Measurements from ENCODE around the gene MRPL54.

Gene MRPL54

DNA sequence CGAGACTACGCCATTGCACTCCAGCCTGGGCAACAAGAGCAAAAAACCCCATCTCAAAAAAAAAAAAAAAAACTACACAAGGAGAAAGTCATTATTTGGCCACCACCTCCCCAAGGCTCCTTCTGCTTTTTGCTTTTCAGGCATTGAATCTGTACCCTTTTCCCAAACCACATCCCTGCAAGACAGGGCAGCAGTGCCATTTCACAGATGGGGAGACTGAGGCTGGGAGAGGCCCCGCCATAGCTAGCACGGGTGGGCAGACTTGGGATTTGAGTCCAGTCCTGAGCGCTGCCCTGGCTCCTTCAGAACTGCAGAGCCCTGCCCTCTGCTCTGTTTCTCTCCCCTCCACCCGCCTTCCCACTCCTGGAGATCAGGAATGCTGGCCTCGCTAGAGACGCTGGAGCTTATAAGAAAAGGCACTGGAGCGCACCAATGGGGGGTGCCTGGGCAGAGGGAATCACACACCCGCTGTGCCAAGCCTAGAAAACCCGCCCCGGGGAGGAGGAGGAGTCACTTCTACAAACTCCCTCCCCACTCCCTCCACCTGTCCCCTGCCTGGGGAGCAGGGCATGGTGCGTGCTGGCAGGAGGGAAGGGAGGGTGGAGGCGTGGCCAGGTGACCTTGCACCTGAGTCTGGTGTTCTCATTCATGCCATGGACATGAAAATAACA is 36.7 kb upstream of the MRPL54 start:
- Histone ChIP-seq H3K27me3 (ENCODE audit: control insufficient read depth, insufficient read depth, low read length) (peaks cover 34% of the 10 kb centered on the region), H3K4me3 (ENCODE audit: low read length) (no peak overlapping the region), H3K9me3 (replicated peaks; ENCODE audit: low read length) (no peaks in the 10 kb centered on the region), H3K9ac (ENCODE audit: low read depth, low read length) (no peak overlapping the region), H3K36me3 (ENCODE audit: insufficient read depth, low read length) (no peaks in the 10 kb centered on the region), H3K4me2 (ENCODE audit: low read length) (no peak overlapping the region), H3K4me1 (ENCODE audit: control insufficient read depth, insufficient read depth, low read length) (peaks cover 8% of the 10 kb centered on the region)

GRCh38 chr19:3730457-3730958 is 32.0 kb upstream of the MRPL54 start:
- H3K9me3 ChIP-seq (replicated peaks; ENCODE audit: low read length), result no peaks in the 10 kb centered on the region
- no peak overlapping the region for H3K9ac ChIP-seq (ENCODE audit: low read depth, low read length)
- no peak overlapping the region for H3K4me3 ChIP-seq (ENCODE audit: low read length)

DNA sequence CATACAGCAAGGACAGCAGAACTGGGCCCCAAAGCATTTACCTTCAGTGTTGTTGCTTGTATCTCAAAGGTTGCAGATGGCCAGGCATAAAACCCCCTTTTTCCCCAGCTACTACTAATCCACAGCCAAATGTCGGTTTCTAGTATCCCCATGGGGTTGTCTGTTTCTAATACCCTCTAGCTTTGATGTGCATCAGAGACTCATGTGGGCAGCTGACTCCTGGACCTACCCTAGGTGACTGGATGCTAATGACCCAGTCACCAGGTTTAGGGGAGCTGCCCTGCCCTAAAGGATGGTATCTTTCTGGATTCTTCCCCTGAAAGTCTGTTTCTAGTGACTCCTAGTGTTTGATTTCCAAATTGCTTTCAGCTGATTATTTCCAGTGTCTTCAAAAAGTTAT is 30.4 kb upstream of the MRPL54 start:
- peaks cover 12% of the 10 kb centered on the region for H3K27me3 ChIP-seq (ENCODE audit: control insufficient read depth, insufficient read depth, low read length)
- H3K36me3 ChIP-seq (ENCODE audit: insufficient read depth, low read length), result no peaks in the 10 kb centered on the region
- H3K4me2 ChIP-seq (ENCODE audit: low read length), result no peak overlapping the region
- H3K9ac ChIP-seq (ENCODE audit: low read depth, low read length), result no peak overlapping the region
- H3K4me3 ChIP-seq (ENCODE audit: low read length), result no peak overlapping the region
- peaks cover 8% of the 10 kb centered on the region for H3K4me1 ChIP-seq (ENCODE audit: control insufficient read depth, insufficient read depth, low read length)
- no peaks in the 10 kb centered on the region for H3K9me3 ChIP-seq (replicated peaks; ENCODE audit: low read length)

More at GRCh38 chr19:3730457-3730958, 32.0 kb upstream of the MRPL54 start:
- H3K4me2 ChIP-seq (ENCODE audit: low read length), result no peak overlapping the region
- peaks cover 8% of the 10 kb centered on the region for H3K4me1 ChIP-seq (ENCODE audit: control insufficient read depth, insufficient read depth, low read length)
- peaks cover 10% of the 10 kb centered on the region for H3K27me3 ChIP-seq (ENCODE audit: control insufficient read depth, insufficient read depth, low read length)
- no peaks in the 10 kb centered on the region for H3K36me3 ChIP-seq (ENCODE audit: insufficient read depth, low read length)

GRCh38 chr19:3733549-3734309 is 28.8 kb upstream of the MRPL54 start:
- Histone ChIP-seq H3K9ac (ENCODE audit: low read depth, low read length) (no peak overlapping the region), H3K4me2 (ENCODE audit: low read length) (no peak overlapping the region), H3K9me3 (replicated peaks; ENCODE audit: low read length) (no peaks in the 10 kb centered on the region), H3K4me3 (ENCODE audit: low read length) (no peak overlapping the region), H3K36me3 (ENCODE audit: insufficient read depth, low read length) (no peaks in the 10 kb centered on the region), H3K27me3 (ENCODE audit: control insufficient read depth, insufficient read depth, low read length) (peaks cover 27% of the 10 kb centered on the region), H3K4me1 (ENCODE audit: control insufficient read depth, insufficient read depth, low read length) (no peaks in the 10 kb centered on the region)

GRCh38 chr19:3734310-3734600 is 28.2 kb upstream of the MRPL54 start:
- Histone ChIP-seq H3K36me3 (ENCODE audit: insufficient read depth, low read length) (no peaks in the 10 kb centered on the region), H3K4me1 (ENCODE audit: control insufficient read depth, insufficient read depth, low read length) (no peaks in the 10 kb centered on the region), H3K9ac (ENCODE audit: low read depth, low read length) (no peak overlapping the region), H3K4me3 (ENCODE audit: low read length) (no peak overlapping the region), H3K9me3 (replicated peaks; ENCODE audit: low read length) (no peaks in the 10 kb centered on the region), H3K27me3 (ENCODE audit: control insufficient read depth, insufficient read depth, low read length) (peaks cover 27% of the 10 kb centered on the region), H3K4me2 (ENCODE audit: low read length) (no peak overlapping the region)

DNA sequence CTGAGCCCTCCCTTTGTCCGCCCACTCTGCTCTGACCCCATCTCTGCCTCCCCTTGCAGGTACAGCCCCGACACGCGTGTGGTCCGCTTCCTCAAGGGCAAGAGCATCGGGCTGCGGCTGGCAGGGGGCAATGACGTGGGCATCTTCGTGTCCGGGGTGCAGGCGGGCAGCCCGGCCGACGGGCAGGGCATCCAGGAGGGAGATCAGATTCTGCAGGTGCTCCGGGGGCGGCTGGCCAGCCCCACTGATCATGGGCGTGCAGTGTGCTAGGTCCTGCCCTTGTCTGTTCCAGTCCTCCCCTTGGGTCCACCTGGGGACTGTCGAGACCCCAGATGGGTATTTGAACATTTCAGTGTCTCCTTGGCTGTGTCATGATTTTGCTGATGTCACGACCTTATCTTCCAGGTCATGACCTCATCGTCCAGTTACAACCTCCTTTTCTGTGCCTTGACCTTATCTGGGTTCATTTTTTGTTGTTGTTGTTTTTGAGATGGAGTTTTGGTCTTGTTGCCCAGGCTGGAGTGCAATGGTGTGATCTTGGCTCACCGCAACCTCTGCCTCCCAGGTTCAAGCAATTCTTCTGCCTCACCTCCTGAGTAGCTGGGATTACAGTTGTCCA is 26.3 kb upstream of the MRPL54 start:
- Histone ChIP-seq H3K27me3 (ENCODE audit: control insufficient read depth, insufficient read depth, low read length) (peaks cover 27% of the 10 kb centered on the region), H3K4me3 (ENCODE audit: low read length) (no peak overlapping the region), H3K9ac (ENCODE audit: low read depth, low read length) (no peak overlapping the region), H3K4me2 (ENCODE audit: low read length) (no peak overlapping the region), H3K4me1 (ENCODE audit: control insufficient read depth, insufficient read depth, low read length) (no peaks in the 10 kb centered on the region), H3K9me3 (replicated peaks; ENCODE audit: low read length) (no peaks in the 10 kb centered on the region), H3K36me3 (ENCODE audit: insufficient read depth, low read length) (no peaks in the 10 kb centered on the region)

- H3K4me1 ChIP-seq (ENCODE audit: control insufficient read depth, insufficient read depth, low read length), result no peaks in the 10 kb centered on the region
- H3K36me3 ChIP-seq (ENCODE audit: insufficient read depth, low read length), result no peaks in the 10 kb centered on the region
- H3K9ac ChIP-seq (ENCODE audit: low read depth, low read length), result no peak overlapping the region
- H3K9me3 ChIP-seq (replicated peaks; ENCODE audit: low read length), result no peaks in the 10 kb centered on the region
- H3K4me2 ChIP-seq (ENCODE audit: low read length), result no peak overlapping the region
- H3K4me3 ChIP-seq (ENCODE audit: low read length), result no peak overlapping the region
- peaks cover 27% of the 10 kb centered on the region for H3K27me3 ChIP-seq (ENCODE audit: control insufficient read depth, insufficient read depth, low read length)
These were observed 24.8 kb upstream of the MRPL54 start for GRCh38 chr19:3737487-3738205.

DNA sequence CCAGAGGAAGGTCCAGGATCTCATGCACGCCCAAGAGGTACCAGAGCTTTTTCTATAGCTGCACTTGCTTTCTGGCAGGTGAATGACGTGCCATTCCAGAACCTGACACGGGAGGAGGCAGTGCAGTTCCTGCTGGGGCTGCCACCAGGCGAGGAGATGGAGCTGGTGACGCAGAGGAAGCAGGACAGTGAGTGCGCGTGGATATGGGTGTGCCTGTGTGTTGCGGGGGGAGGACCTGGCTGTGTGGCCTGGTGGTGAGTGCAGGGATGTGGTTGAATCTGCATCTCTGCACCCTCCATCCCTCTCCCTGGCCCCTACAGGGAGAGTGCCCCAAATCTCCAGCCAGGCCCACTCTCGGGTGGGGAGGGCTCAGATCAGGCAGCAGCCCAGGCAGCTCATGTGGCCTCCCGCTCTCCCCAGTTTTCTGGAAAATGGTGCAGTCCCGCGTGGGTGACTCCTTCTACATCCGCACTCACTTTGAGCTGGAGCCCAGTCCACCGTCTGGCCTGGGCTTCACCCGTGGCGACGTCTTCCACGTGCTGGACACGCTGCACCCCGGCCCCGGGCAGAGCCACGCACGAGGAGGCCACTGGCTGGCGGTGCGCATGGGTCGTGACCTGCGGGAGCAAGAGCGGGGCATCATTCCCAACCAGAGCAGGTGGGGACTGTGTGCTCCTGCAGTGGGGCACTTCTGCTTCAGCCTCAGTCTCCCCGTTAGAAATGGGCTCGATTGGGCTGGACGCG is 23.8 kb upstream of the MRPL54 start:
- H3K9ac ChIP-seq (ENCODE audit: low read depth, low read length), result no peak overlapping the region
- H3K4me1 ChIP-seq (ENCODE audit: control insufficient read depth, insufficient read depth, low read length), result no peaks in the 10 kb centered on the region
- peaks cover 27% of the 10 kb centered on the region for H3K27me3 ChIP-seq (ENCODE audit: control insufficient read depth, insufficient read depth, low read length)

DNA sequence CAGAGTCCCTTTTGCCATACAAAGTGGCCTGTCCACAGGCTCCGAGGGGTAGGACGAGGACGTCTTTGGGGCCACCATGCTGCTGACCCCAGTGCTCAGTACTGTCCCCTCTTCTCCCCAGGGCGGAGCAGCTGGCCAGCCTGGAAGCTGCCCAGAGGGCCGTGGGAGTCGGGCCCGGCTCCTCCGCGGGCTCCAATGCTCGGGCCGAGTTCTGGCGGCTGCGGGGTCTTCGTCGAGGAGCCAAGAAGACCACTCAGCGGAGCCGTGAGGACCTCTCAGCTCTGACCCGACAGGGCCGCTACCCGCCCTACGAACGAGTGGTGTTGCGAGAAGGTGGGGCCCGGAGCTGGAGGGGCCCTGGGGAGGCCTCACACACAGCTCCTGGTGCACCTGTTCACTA is 22.1 kb upstream of the MRPL54 start:
- H3K4me3 ChIP-seq (ENCODE audit: low read length), result no peak overlapping the region
- no peak overlapping the region for H3K4me2 ChIP-seq (ENCODE audit: low read length)
- no peaks in the 10 kb centered on the region for H3K4me1 ChIP-seq (ENCODE audit: control insufficient read depth, insufficient read depth, low read length)
- peaks cover 24% of the 10 kb centered on the region for H3K27me3 ChIP-seq (ENCODE audit: control insufficient read depth, insufficient read depth, low read length)
- no peaks in the 10 kb centered on the region for H3K36me3 ChIP-seq (ENCODE audit: insufficient read depth, low read length)
- no peaks in the 10 kb centered on the region for H3K9me3 ChIP-seq (replicated peaks; ENCODE audit: low read length)
- H3K9ac ChIP-seq (ENCODE audit: low read depth, low read length), result no peak overlapping the region

More for the DNA sequence above, 23.8 kb upstream of the MRPL54 start:
- H3K9me3 ChIP-seq (replicated peaks; ENCODE audit: low read length), result no peaks in the 10 kb centered on the region
- H3K4me3 ChIP-seq (ENCODE audit: low read length), result no peak overlapping the region
- no peaks in the 10 kb centered on the region for H3K36me3 ChIP-seq (ENCODE audit: insufficient read depth, low read length)
- no peak overlapping the region for H3K4me2 ChIP-seq (ENCODE audit: low read length)

DNA sequence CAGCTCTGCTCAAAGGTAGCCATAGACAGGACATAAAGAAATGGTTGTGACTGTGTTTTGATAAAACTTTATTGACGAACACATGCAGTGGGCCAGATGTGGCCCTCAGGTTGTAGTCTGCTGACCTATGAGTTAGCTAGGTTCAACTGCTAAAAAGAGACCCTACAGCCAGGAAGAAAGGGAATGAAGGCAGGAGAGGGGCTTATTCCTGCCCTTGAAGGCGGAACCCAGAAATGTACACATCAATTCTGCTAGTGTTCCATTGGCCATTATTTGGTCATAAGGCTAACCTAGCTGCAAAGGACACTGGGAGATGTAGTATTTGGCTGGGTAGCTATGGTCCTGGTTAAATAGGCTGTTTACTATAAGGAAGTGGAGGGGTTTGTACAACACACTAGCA is 19.0 kb upstream of the MRPL54 start:
- Histone ChIP-seq H3K36me3 (ENCODE audit: insufficient read depth, low read length) (no peaks in the 10 kb centered on the region), H3K4me2 (ENCODE audit: low read length) (no peak overlapping the region), H3K27me3 (ENCODE audit: control insufficient read depth, insufficient read depth, low read length) (peaks cover 7% of the 10 kb centered on the region), H3K9me3 (replicated peaks; ENCODE audit: low read length) (no peaks in the 10 kb centered on the region), H3K4me3 (ENCODE audit: low read length) (no peak overlapping the region), H3K9ac (ENCODE audit: low read depth, low read length) (no peak overlapping the region), H3K4me1 (ENCODE audit: control insufficient read depth, insufficient read depth, low read length) (no peaks in the 10 kb centered on the region)
